Testis (tissue), 3 donors: ENCODE measurements around the gene ERC2. TPM values are rescaled to one million over a fixed set of nuclear protein-coding genes. Genes with fewer than 3 reads are reported as not detected.

ENCODE experiments used
- DNase-seq: peaks from one replicate; pipeline ENCODE4 v3.0.0-alpha.2; 2019
- H3K27ac ChIP-seq, 2 donors: fragments of 200-600 bp; sonication (generic); one replicate each; pipeline ENCODE4 v1.5.1; 2019
- H3K27me3 ChIP-seq: fragments of 200-600 bp; sonication (generic); one replicate; pipeline ENCODE4 v1.5.1; 2019
- H3K36me3 ChIP-seq: fragments of 200-600 bp; sonication (generic); one replicate; pipeline ENCODE4 v1.5.1; 2017; ENCODE audit warnings: low read depth; ENCODE audit errors: missing control alignments
- H3K4me1 ChIP-seq: fragments of 200-600 bp; sonication (generic); one replicate; pipeline ENCODE4 v1.5.1; 2019
- H3K4me3 ChIP-seq, 2 donors: fragments of 200-600 bp; sonication (generic); one replicate each; pipeline ENCODE4 v1.5.1; 2017 to 2019
- H3K9me3 ChIP-seq: fragments of 200-600 bp; sonication (generic); one replicate; pipeline ENCODE4 v1.5.1; 2017
- CTCF ChIP-seq, 3 experiments: fragments of 450-650 bp in 2 of 3; fragments of 200-600 bp in 1 of 3; sonication (generic) in 1 of 3; IDR thresholded peaks; one replicate each; pipeline ENCODE4 v1.5.1; 2016 to 2019; ENCODE audit warnings: antibody characterized with exemption in 3 of 3, mild to moderate bottlenecking in 2 of 3, moderate library complexity in 1 of 3
- POLR2A ChIP-seq: fragments of 450-650 bp; IDR thresholded peaks from one replicate; pipeline ENCODE4 v1.6.1; 2017; ENCODE audit warnings: antibody characterized with exemption, mild to moderate bottlenecking, moderate library complexity
- WGBS, 2 donors: methylation state at CpG; one replicate each; pipeline ENCODE4 v1.1.5; 2018; 5-methylcytosine and 5-hydroxymethylcytosine counted together
- intact Hi-C: fragments of 100-400 bp; cut with DNase I; formaldehyde crosslinking; loops from one replicate; pipeline ENCODE4 v1.15.1; 2023; ENCODE audit warnings: low total_unique reads
- polyA plus RNA-seq: library from polyadenylated mRNA; stranded (reverse); fragments of 350-450 nt; fragmentation: Illumina TruSeq; extraction: RNeasy Lipid Tissue Mini Kit (QIAGEN cat#74804); gene quantifications from one replicate; pipeline ENCODE4 v1.2.3, GENCODE V29; 2014; ENCODE audit warnings: low read depth, low replicate concordance; ENCODE audit not compliant: insufficient read depth
- total RNA-seq, 2 donors: library from RNA; depleted of rRNA; stranded (reverse); fragments of >200 nt; gene quantifications; one replicate each; pipeline ENCODE4 v1.2.3, GENCODE V29; 2016

The ERC2 gene
- total and polyA plus RNA-seq, 3 donors from 2014 or later, result 1.9 to 6.1 (median 5.9) TPM

- no peaks in the 10 kb centered on the region for H3K9me3 ChIP-seq
- no peak for DNase-seq
- H3K27me3 ChIP-seq, result no peaks in the 10 kb centered on the region
- H3K27ac ChIP-seq, result no peak overlapping the region
- H3K36me3 ChIP-seq, result no peaks in the 10 kb centered on the region
- TF ChIP-seq CTCF (IDR thresholded peaks at IDR 0.05) (no peak), POLR2A (no peak)
- H3K4me3 ChIP-seq, result no peak overlapping the region
- no peaks in the 10 kb centered on the region for H3K4me1 ChIP-seq
- intact Hi-C loops, result no loop called here
- 84% methylated on average over 20 to 32 of the region's 32 CpGs for WGBS, 2 donors
These were observed 998.2 kb downstream of the ERC2 start for GRCh38 chr3:55469957-55470526.

- Histone ChIP-seq H3K27ac (no peak overlapping the region), H3K4me3 (no peak overlapping the region), H3K9me3 (no peaks in the 10 kb centered on the region), H3K36me3 (no peaks in the 10 kb centered on the region), H3K4me1 (no peaks in the 10 kb centered on the region), H3K27me3 (no peaks in the 10 kb centered on the region)
- intact Hi-C loops, result no loop called here
- 69 to 73% methylated on average over 5 of the region's 5 CpGs for WGBS, 2 donors
- no peak for DNase-seq
- TF ChIP-seq CTCF (IDR thresholded peaks at IDR 0.05) (no peak), POLR2A (no peak)
These were observed 1000.0 kb downstream of the ERC2 start for GRCh38 chr3:55468251-55468650.

- TF ChIP-seq CTCF (IDR thresholded peaks at IDR 0.05) (no peak), POLR2A (no peak)
These were observed 1001.2 kb downstream of the ERC2 start for GRCh38 chr3:55467099-55467498.

GRCh38 chr3:55466526-55466925 lies 1001.7 kb downstream of the ERC2 start:
- no peak for TF ChIP-seq POLR2A
- no peak for TF ChIP-seq CTCF (IDR thresholded peaks at IDR 0.05)
- H3K36me3 ChIP-seq, result no peaks in the 10 kb centered on the region
- intact Hi-C loops, result no loop called here
- no peaks in the 10 kb centered on the region for H3K4me1 ChIP-seq
- H3K27ac ChIP-seq, result no peak overlapping the region
- H3K9me3 ChIP-seq, result no peaks in the 10 kb centered on the region
- no peak for DNase-seq
- no peaks in the 10 kb centered on the region for H3K27me3 ChIP-seq
- 78 to 88% methylated on average over 3 of the region's 3 CpGs for WGBS, 2 donors
- H3K4me3 ChIP-seq, result no peak overlapping the region

More at GRCh38 chr3:55467099-55467498, 1001.2 kb downstream of the ERC2 start:
- no peaks in the 10 kb centered on the region for H3K9me3 ChIP-seq
- H3K36me3 ChIP-seq, result no peaks in the 10 kb centered on the region
- no peaks in the 10 kb centered on the region for H3K4me1 ChIP-seq
- H3K4me3 ChIP-seq, result no peak overlapping the region
- DNase-seq, result no peak
- 68 to 71% methylated on average over 2 of the region's 2 CpGs for WGBS, 2 donors
- H3K27me3 ChIP-seq, result no peaks in the 10 kb centered on the region
- intact Hi-C loops, result no loop called here
- H3K27ac ChIP-seq, result no peak overlapping the region

GRCh38 chr3:55461896-55462295 lies 1006.4 kb downstream of the ERC2 start:
- Histone ChIP-seq H3K9me3 (no peaks in the 10 kb centered on the region), H3K36me3 (no peaks in the 10 kb centered on the region), H3K27me3 (no peaks in the 10 kb centered on the region), H3K4me1 (no peaks in the 10 kb centered on the region), H3K4me3 (no peak overlapping the region), H3K27ac (no peak overlapping the region)
- WGBS, 2 donors, result 90 to 95% methylated on average over 1 of the region's 1 CpG
- TF ChIP-seq CTCF (IDR thresholded peaks at IDR 0.05) (no peak), POLR2A (no peak)
- intact Hi-C loops, result no loop called here
- DNase-seq, result no peak
